Vagina (tissue), 2 donors: Measurements from ENCODE around the gene RCOR1. TPM values are rescaled to one million over a fixed set of nuclear protein-coding genes. Genes with fewer than 3 reads are reported as not detected.
"Not testable (repeated sequence)": the region's sequence is repeated elsewhere in the genome, so short reads cannot be mapped to it uniquely, and the experiment has no call there.

Experiments
- DNase-seq, 2 donors: peaks; one replicate each; pipeline ENCODE4 v3.0.0-alpha.2; 2017; ENCODE audit errors: extremely low spot score in 2 of 2
- H3K27ac ChIP-seq: fragments of 200-600 bp; sonication (generic); one replicate; pipeline ENCODE4 v1.5.1; 2019
- H3K27me3 ChIP-seq: fragments of 200-600 bp; sonication (generic); one replicate; pipeline ENCODE4 v1.5.1; 2019
- H3K36me3 ChIP-seq, 2 donors: fragments of 200-600 bp; sonication (generic); one replicate each; pipeline ENCODE4 v1.5.1; 2017 to 2019
- H3K4me1 ChIP-seq: fragments of 200-600 bp; sonication (generic); one replicate; pipeline ENCODE4 v1.5.1; 2019
- H3K4me3 ChIP-seq, 2 donors: fragments of 200-600 bp; sonication (generic); 1 replicate in 1 of 2; 2 replicates in 1 of 2; pipeline ENCODE4 v1.5.1; 2016 to 2019
- H3K9me3 ChIP-seq: fragments of 200-600 bp; sonication (generic); one replicate; pipeline ENCODE4 v1.5.1; 2019
- CTCF ChIP-seq, 3 experiments: fragments of 450-650 bp in 2 of 3; fragments of 200-600 bp in 1 of 3; sonication (generic) in 1 of 3; IDR thresholded peaks; one replicate each; pipeline ENCODE4 v1.5.1; 2017 to 2019; ENCODE audit warnings: antibody characterized with exemption in 3 of 3, mild to moderate bottlenecking in 2 of 3, moderate library complexity in 2 of 3
- POLR2A ChIP-seq, 2 donors: fragments of 450-650 bp; IDR thresholded peaks; one replicate each; pipeline ENCODE4 v1.6.1; 2017; ENCODE audit warnings: antibody characterized with exemption in 2 of 2, mild to moderate bottlenecking in 2 of 2, moderate library complexity in 2 of 2
- POLR2AphosphoS5 ChIP-seq, 2 donors: sonication (generic); formaldehyde crosslinking; IDR thresholded peaks; one replicate each; pipeline ENCODE4 v1.9.0; 2017; ENCODE audit warnings: antibody characterized with exemption in 2 of 2, mild to moderate bottlenecking in 2 of 2, low read depth in 1 of 2; ENCODE audit not compliant: insufficient read depth in 1 of 2
- intact Hi-C: fragments of 100-400 bp; cut with DNase I; formaldehyde crosslinking; loops from one replicate; pipeline ENCODE4 v1.15.1; 2023
- total RNA-seq: library from RNA; depleted of rRNA; stranded (reverse); fragments of >200 nt; gene quantifications from one replicate; pipeline ENCODE4 v1.2.3, GENCODE V29; 2016

RCOR1 gene
- total RNA-seq, 1 donor from 2014 or later = 24.3 TPM

DNA sequence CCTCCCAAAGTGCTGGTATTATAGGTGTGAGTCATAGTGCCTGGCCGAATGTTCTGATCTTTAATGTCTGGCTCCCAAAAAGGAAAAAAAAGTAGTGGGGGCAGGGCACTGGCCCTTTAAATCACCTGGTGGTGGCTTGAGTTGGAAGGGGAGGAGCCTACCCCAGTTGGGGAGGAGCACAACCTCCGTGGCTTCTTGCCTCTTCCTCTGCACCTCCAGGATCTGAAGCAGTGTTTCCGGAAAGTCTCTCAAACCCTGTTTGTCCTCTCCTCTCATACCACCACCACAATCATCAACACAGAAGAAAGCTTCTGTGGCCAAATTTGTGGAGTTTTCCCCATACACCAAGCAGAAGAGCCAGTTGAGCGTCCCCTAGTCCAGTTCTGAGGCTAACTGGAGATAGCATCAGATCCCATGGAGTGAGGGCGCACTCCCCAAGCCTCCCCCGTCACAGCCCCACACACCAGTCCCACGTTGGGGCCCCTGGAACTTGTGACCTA is 24.3 kb upstream of the RCOR1 start:
- H3K9me3 ChIP-seq = no peaks in the 10 kb centered on the region
- no peak for DNase-seq
- no peaks in the 10 kb centered on the region for H3K36me3 ChIP-seq
- H3K4me3 ChIP-seq = no peak overlapping the region
- no peaks in the 10 kb centered on the region for H3K4me1 ChIP-seq
- H3K27me3 ChIP-seq = no peaks in the 10 kb centered on the region
- TF ChIP-seq POLR2A (IDR thresholded peaks at IDR 0.05) (no peak), CTCF (IDR thresholded peaks at IDR 0.05) (no peak), POLR2AphosphoS5 (IDR thresholded peaks at IDR 0.05; ENCODE audit: insufficient read depth in 1 of 2, low read depth in 1 of 2) (peak in 1 of 2 donors; percentile 40)
- intact Hi-C loops = no loop called here
- no peak overlapping the region for H3K27ac ChIP-seq

- intact Hi-C loops = no loop called here
- H3K27me3 ChIP-seq = no peaks in the 10 kb centered on the region
- no peak for DNase-seq
- H3K36me3 ChIP-seq = no peaks in the 10 kb centered on the region
- no peak overlapping the region for H3K27ac ChIP-seq
- no peaks in the 10 kb centered on the region for H3K4me1 ChIP-seq
- H3K4me3 ChIP-seq = no peak overlapping the region
- TF ChIP-seq CTCF (IDR thresholded peaks at IDR 0.05) (no peak), POLR2A (IDR thresholded peaks at IDR 0.05) (no peak), POLR2AphosphoS5 (IDR thresholded peaks at IDR 0.05; ENCODE audit: insufficient read depth in 1 of 2, low read depth in 1 of 2) (no peak)
- H3K9me3 ChIP-seq = no peaks in the 10 kb centered on the region
Observed at GRCh38 chr14:102570334-102570995, 22.0 kb upstream of the RCOR1 start.

- Histone ChIP-seq H3K4me1 (no peaks in the 10 kb centered on the region), H3K27me3 (no peaks in the 10 kb centered on the region), H3K36me3 (no peaks in the 10 kb centered on the region), H3K9me3 (no peaks in the 10 kb centered on the region), H3K4me3 (no peak overlapping the region), H3K27ac (no peak overlapping the region)
- intact Hi-C loops = no loop called here
- DNase-seq = no peak
- TF ChIP-seq CTCF (IDR thresholded peaks at IDR 0.05) = no peak
- no peak for TF ChIP-seq POLR2AphosphoS5 (IDR thresholded peaks at IDR 0.05; ENCODE audit: insufficient read depth in 1 of 2, low read depth in 1 of 2)
- no peak for TF ChIP-seq POLR2A (IDR thresholded peaks at IDR 0.05)
Observed at GRCh38 chr14:102571043-102571442, 21.4 kb upstream of the RCOR1 start.

GRCh38 chr14:102571478-102572042 is 20.9 kb upstream of the RCOR1 start:
- H3K4me3 ChIP-seq = no peak overlapping the region
- H3K27ac ChIP-seq = no peak overlapping the region
- H3K27me3 ChIP-seq = no peaks in the 10 kb centered on the region
- intact Hi-C loops = no loop called here
- no peak for DNase-seq
- TF ChIP-seq POLR2AphosphoS5 (IDR thresholded peaks at IDR 0.05; ENCODE audit: insufficient read depth in 1 of 2, low read depth in 1 of 2) (no peak), POLR2A (IDR thresholded peaks at IDR 0.05) (no peak), CTCF (IDR thresholded peaks at IDR 0.05) (no peak)
- H3K4me1 ChIP-seq = no peaks in the 10 kb centered on the region
- H3K9me3 ChIP-seq = no peaks in the 10 kb centered on the region
- H3K36me3 ChIP-seq = no peaks in the 10 kb centered on the region

DNA sequence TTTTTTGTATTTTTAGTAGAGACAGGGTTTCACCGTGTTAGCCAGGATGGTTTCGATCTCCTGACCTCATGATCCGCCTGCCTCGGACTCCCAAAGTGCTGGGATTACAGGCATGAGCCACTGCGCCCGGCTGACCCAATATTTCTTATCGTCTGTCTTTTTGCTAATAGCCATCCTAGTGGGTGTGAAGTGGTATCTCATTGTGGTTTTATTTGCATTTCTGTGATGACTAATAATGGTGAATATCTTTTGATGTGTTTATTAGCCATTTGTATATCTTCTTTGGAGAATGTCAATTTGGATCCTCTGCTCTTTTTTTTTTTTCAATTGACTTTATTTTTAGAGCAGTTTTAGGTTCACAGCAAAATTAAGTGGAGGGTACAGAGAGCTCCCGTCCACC is 19.3 kb upstream of the RCOR1 start:
- intact Hi-C loops, DNase-seq, H3K36me3 ChIP-seq, H3K27ac ChIP-seq, H3K9me3 ChIP-seq, H3K4me3 ChIP-seq, H3K27me3 ChIP-seq, H3K4me1 ChIP-seq: not testable (repeated sequence)
